ENCODE data around the gene LIMS1. TPM values are rescaled to one million over a fixed set of nuclear protein-coding genes. Genes with fewer than 3 reads are reported as not detected.

LIMS1 gene
- total and polyA plus RNA-seq, 2 donors (not counting 3 experiments of a cell fraction or from before 2014, with no cell fraction given) = 153 to 229 TPM

- Histone ChIP-seq H3K27me3 (ENCODE audit: control insufficient read depth in 2 of 2, insufficient read depth in 2 of 2, low read length in 2 of 2) (no peaks in the 10 kb centered on the region), H3K4me3 (replicated peaks in 1 of 3; ENCODE audit: insufficient read depth in 1 of 3, low read depth in 1 of 3, low read length in 3 of 3) (no peak overlapping the region), H3K4me2 (ENCODE audit: insufficient read depth, low read length) (no peak overlapping the region), H3K27ac (ENCODE audit: insufficient read depth, low read depth, low read length) (no peak overlapping the region), H3K4me1 (ENCODE audit: control insufficient read depth, extremely low read depth, insufficient read depth, low read length) (peaks cover 19% of the 10 kb centered on the region), H4K20me1 (replicated peaks; ENCODE audit: control insufficient read depth, extremely low read depth, insufficient read depth, low read length) (peaks cover 7% of the 10 kb centered on the region), H3K9me3 (replicated peaks; ENCODE audit: control insufficient read depth, insufficient read depth, low read length) (no peaks in the 10 kb centered on the region), H3K36me3 (ENCODE audit: control insufficient read depth in 2 of 2, extremely low read depth in 1 of 2, insufficient read depth in 2 of 2, low read length in 2 of 2) (no peaks in the 10 kb centered on the region), H3K9me1 (replicated peaks; ENCODE audit: control insufficient read depth, extremely low read depth, insufficient read depth, low read length) (no peaks in the 10 kb centered on the region), H2AFZ (ENCODE audit: low read depth, low read length) (no peak overlapping the region), H3K9ac (replicated peaks; ENCODE audit: extremely low read depth, insufficient read depth, low read length) (no peak overlapping the region), H3K79me2 (ENCODE audit: control insufficient read depth, insufficient read depth, low read length) (peaks cover 58% of the 10 kb centered on the region)
- DNase-seq (ENCODE audit: low read depth, low spot score) = no peak
- CTCF ChIA-PET = no interaction called here
- POLR2A ChIA-PET = no interaction called here
- FAIRE-seq = no peak
- dilution Hi-C loops (cut with MboI; ENCODE audit: extremely low pct_ligation_motif_present, low sequenced_read_pairs) (no loop called here), intact Hi-C loops (cut with micrococcal nuclease) (no loop called here)
- TF ChIP-seq JUN (IDR thresholded peaks at IDR 0.05; ENCODE audit: borderline replicate concordance, insufficient read depth, insufficient read length, low read depth) = no peak
- TF ChIP-seq GATA2 (IDR thresholded peaks at IDR 0.05; ENCODE audit: insufficient read depth, insufficient read length, low read depth, low read length) = no peak
- TF ChIP-seq MYC (IDR thresholded peaks at IDR 0.05; ENCODE audit: low read depth, low read length) = no peak
- no peak for TF ChIP-seq FOS (IDR thresholded peaks at IDR 0.05; ENCODE audit: borderline replicate concordance, insufficient read depth, low read length)
- TF ChIP-seq EZH2 (IDR thresholded peaks at IDR 0.05; ENCODE audit: borderline replicate concordance, low read depth, low read length, severe bottlenecking) = no peak
- TF ChIP-seq POLR2A (IDR thresholded peaks at IDR 0.05; ENCODE audit: low read depth, low read length) = no peak
- TF ChIP-seq MAX (IDR thresholded peaks at IDR 0.05; ENCODE audit: insufficient read depth, insufficient read length) = no peak
- no peak for TF ChIP-seq CTCF (IDR thresholded peaks at IDR 0.05; ENCODE audit: extremely low read depth in 1 of 2, insufficient read depth in 1 of 2, low read depth in 1 of 2, low read length in 2 of 2)
- no peak for TF ChIP-seq POLR2AphosphoS5 (IDR thresholded peaks at IDR 0.05; ENCODE audit: insufficient read depth, low read depth, low read length)
- no TSS peak for BruUV-seq (replicated peaks)
Measured at GRCh38 chr2:108573061-108573460, 38.8 kb downstream of the LIMS1 start.

Measured in endothelial cell of umbilical vein (primary cell).